Right lung (tissue), 10 donors: ENCODE measurements around the gene YBX3. TPM values are rescaled to one million over a fixed set of nuclear protein-coding genes. Genes with fewer than 3 reads are reported as not detected.
A peak's percentile ranks its signal among the peaks of the same experiment; 100 is the strongest.
"Not testable (repeated sequence)": the region's sequence is repeated elsewhere in the genome, so short reads cannot be mapped to it uniquely, and the experiment has no call there.

Experiments used
- DNase-seq, 2 donors: peaks; one replicate each; pipeline ENCODE4 v3.0.0-alpha.2; 2013
- long read RNA-seq, 8 donors: transcript quantifications; one replicate each; lab custom pipeline, GENCODE V29; 2026
- polyA plus RNA-seq, 5 donors: library from polyadenylated mRNA; unstranded; fragments of 120-200 nt; gene quantifications; one replicate each; pipeline versions ENCODE4 v1.2.1 to v1.2.3, GENCODE V29; 2013; ENCODE audit warnings: inconsistent platforms in 1 of 5, low replicate concordance in 1 of 5; ENCODE audit not compliant: insufficient read length in 5 of 5, insufficient read depth in 1 of 5

The YBX3 gene
- polyA plus RNA-seq: 100 to 1,000 TPM; 123 to 182 (median 145) TPM
- long read RNA-seq, donor 1, transcript YBX3-201 (10 exons, 1,796 nt): minor isoform, 16 of 81 reads
- long read RNA-seq, donor 1, transcript YBX3-206 (4 exons, 840 nt): minor isoform, 5 of 81 reads
- long read RNA-seq, donor 1, transcript YBX3-202 (9 exons, 1,708 nt): major isoform, 18 of 81 reads
- long read RNA-seq, donor 1, partial matches to known transcripts: 38 of 81 reads
- long read RNA-seq, donor 1, other reads (novel, unspliced or antisense): 0 of 81 reads
- long read RNA-seq, donor 2, transcript YBX3-201 (10 exons, 1,796 nt): major isoform, 13 of 18 reads
- long read RNA-seq, donor 2, partial matches to known transcripts: 0 of 18 reads
- long read RNA-seq, donor 2, other reads (novel, unspliced or antisense): 0 of 18 reads
- long read RNA-seq, donor 3, transcript YBX3-201 (10 exons, 1,796 nt): major isoform, 9 of 46 reads
- long read RNA-seq, donor 3, partial matches to known transcripts: 27 of 46 reads
- long read RNA-seq, donor 3, other reads (novel, unspliced or antisense): 0 of 46 reads
- long read RNA-seq, donor 4, transcript YBX3-201 (10 exons, 1,796 nt): major isoform, 11 of 46 reads
- long read RNA-seq, donor 4, transcript YBX3-202 (9 exons, 1,708 nt): minor isoform, 5 of 46 reads
- long read RNA-seq, donor 4, partial matches to known transcripts: 26 of 46 reads
- long read RNA-seq, donor 4, other reads (novel, unspliced or antisense): 0 of 46 reads
- long read RNA-seq, donor 5, transcript YBX3-201 (10 exons, 1,796 nt): major isoform, 20 of 54 reads
- long read RNA-seq, donor 5, transcript YBX3-202 (9 exons, 1,708 nt): minor isoform, 7 of 54 reads
- long read RNA-seq, donor 5, partial matches to known transcripts: 21 of 54 reads
- long read RNA-seq, donor 5, other reads (novel, unspliced or antisense): 0 of 54 reads
- long read RNA-seq, donor 6, transcript YBX3-206 (4 exons, 840 nt): minor isoform, 5 of 49 reads
- long read RNA-seq, donor 6, transcript YBX3-201 (10 exons, 1,796 nt): major isoform, 15 of 49 reads
- long read RNA-seq, donor 6, transcript YBX3-202 (9 exons, 1,708 nt): minor isoform, 11 of 49 reads
- long read RNA-seq, donor 6, partial matches to known transcripts: 14 of 49 reads
- long read RNA-seq, donor 6, other reads (novel, unspliced or antisense): 0 of 49 reads
- long read RNA-seq, donor 7, transcript YBX3-202 (9 exons, 1,708 nt): minor isoform, 7 of 41 reads
- long read RNA-seq, donor 7, transcript YBX3-201 (10 exons, 1,796 nt): major isoform, 11 of 41 reads
- long read RNA-seq, donor 7, partial matches to known transcripts: 19 of 41 reads
- long read RNA-seq, donor 7, other reads (novel, unspliced or antisense): 0 of 41 reads
- long read RNA-seq, donor 8, transcript YBX3-201 (10 exons, 1,796 nt): major isoform, 6 of 11 reads
- long read RNA-seq, donor 8, partial matches to known transcripts: 0 of 11 reads
- long read RNA-seq, donor 8, other reads (novel, unspliced or antisense): 0 of 11 reads

DNA sequence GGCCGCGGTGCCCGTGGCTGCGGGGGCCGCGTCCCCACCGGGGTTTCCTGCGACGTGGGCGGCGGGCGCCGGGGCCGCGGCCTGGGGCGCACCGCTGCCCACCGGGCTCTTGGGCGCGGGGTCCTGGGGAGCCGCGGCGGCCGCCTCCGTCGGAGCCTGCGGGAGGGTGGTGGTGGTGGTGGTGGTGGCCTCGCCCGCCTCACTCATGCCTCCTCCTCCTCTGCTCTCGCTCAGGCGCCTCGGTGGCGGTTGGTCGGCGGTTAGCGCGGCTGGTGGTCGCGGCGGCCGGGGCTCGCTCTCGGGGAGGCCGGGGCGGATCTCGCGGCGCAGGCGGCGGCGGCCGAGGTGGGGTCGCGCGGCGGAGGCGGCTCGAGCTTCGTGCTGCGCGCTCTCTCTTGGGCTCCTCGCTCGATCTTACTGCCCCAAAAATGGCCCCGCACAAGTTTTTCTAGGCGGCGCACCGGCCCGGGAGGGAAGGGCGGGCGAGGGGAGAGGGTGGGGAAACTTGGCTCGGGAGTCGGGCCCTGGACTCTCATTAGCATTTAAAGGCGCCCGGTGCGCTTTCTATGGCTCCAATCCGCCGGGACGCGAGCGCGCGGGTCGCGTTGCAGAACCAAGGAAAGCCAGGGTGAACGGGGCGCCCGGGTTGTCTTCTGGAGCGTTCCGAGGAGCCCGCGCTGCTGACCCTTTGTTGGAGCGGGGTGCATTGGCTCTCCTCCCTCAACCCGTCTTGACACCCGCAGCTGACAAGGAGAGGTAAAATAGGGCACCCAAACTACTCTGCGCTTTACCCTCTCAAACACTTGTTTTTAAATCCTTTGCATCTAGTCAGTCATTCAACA, at the start of gene YBX3:
Gene YBX3 (minus strand): TSS at position 419 of the 842 bp plus-strand sequence. CDS start 212 bp downstream, at position 207.
- DNase-seq: peak; percentile 76 to 77

DNA sequence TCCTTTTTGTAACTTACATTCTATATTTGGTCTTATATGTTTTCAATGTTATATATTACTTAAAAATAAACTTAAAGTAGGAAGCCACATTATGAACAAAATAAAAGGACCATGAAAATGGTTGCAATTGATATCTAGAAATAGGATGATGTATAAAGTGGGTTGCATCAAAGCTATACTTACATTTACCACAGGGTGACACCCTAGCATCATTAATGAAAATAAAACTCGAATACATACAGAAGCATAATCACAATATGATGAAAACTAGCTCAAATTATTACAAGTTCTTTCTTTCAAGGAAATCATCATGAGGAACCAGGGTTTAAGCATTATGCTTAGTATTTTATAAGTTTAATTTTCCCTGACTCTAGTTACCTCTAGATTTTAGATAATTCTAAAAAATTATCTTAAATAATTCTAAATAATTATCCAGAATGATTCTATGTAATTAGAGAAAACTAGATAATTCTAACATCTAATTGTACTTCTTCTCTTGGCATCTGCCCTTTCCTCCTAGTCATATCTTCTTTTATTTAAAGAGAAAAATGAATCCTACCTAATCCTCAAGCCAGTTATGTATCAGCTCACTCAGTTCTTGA, 48.1 kb upstream of the YBX3 start:
- DNase-seq: peak; percentile 23 to 25

DNA sequence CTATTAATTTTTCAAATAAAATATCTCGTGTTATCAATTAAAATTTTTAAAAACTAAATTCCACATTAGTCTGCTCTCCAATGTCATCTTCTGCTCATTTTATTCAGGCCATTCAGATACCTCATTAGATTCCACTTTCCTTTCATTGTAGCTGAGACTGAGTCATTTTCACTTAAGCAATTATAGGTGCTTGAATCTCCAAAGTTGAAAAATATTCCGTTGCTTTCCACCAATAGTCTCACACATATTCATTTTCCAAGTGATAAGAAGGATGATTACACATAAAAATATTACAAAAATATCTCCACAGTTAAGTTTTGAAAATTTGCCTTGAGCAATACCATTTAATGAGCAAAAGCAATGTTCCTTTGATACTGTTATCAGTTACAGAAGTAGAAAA, 36.5 kb upstream of the YBX3 start:
- DNase-seq: no peak

DNA sequence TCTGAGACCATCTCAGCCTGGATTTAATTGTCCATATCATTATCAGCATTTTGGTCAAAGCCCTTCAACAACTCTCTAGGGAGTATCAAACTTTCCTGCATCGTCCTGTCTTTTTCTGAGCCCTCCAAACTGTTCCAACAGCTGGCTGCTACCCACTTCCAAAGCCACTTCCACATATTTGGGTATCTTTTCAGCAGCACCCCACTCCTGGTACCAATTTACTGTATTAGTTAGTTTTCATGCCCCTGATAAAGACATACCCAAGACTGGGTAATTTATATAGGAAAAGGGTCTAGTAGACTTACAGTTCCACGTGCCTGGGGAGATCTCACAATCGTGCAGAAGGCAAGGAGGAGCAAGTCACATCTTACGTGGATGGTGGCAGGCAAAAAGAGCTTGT, 33.1 kb upstream of the YBX3 start:
- no peak for DNase-seq

DNA sequence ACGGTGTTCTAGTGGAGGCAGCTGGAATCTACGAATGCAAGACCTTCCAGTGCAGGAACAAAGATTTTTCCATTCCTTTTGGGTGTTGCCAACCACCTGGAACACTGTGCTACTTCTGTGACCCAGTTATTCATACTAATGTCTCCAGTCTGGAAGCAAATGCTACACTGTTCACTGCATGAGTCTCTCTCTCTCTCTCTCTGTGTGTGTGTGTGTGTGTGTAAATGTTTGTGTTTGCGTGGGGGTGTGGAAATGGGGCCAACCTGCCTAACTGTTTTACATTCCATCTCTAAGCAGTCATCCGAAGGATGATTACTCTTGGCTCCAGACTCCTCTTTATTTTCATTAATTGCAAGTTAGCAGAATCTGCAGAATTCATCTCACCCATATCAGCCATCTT, 29.9 kb upstream of the YBX3 start:
- no peak for DNase-seq

DNA sequence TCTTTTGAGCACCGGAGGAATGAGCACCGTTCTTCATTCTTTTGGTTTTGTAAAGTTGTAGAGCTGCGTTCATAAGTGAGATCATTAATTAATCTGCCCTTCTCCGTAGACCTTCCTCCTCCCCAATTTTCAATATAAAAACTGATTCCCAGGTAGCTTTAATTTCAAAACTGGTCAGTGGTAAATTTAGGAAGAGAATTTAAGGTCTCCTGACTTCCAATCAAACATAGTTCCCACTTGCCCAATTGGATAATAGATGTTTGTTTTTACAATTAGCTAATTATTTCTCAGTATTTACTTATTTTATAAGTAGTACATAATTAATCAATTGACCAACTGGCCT, 27.2 kb upstream of the YBX3 start:
- DNase-seq: no peak

DNA sequence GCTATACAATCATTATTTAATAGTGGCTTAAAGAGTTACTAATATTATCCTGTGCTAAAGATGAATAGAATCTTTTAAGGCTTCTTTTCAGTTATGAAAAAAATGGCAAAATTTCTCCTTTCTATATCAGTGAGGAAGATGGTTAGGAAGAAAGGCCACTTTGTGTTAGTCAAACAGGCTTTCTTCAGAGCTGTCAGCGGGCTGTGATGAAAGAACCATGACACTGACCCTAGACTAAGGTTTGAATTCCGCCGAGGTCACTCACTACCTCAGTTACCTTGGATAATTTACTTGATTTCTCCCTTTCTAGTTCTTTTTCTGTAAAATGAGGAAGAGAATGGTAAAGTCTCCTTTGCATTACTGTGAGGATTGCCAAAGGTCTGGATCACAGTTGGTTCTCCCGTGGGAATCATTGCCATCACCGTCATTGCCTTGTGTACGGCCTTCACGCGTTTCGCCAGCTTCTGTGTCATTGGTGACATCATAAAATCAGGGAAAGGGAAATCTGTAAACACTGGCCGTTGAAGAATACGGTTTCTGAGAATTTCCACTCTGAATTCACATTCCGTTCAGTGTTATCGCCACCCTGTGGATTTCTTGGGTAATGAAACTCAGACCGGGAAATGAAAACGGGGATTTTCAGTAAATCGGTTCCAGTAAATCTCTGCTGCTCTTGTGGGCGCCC, 26.7 kb upstream of the YBX3 start:
- DNase-seq: peak; percentile 75 to 83

DNA sequence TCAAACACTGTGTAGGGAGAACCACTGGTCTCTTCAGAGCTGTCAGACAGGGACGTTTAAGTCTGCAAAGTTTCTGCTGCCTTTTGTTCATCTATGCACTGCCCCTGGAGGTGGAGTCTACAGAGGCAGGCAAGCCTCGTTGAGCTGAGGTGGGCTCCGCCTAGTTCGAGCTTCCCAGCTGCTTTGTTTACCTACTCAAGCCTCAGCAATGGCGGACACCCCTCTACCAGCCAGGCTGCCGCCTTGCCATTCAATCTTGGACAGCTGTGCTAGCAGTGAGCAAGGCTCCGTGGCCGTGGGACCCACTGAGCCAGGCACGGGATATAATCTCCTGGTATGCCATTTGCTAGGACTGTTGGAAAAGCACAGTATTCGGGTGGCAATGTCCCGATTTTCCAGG, 24.6 kb upstream of the YBX3 start:
- no peak for DNase-seq

DNA sequence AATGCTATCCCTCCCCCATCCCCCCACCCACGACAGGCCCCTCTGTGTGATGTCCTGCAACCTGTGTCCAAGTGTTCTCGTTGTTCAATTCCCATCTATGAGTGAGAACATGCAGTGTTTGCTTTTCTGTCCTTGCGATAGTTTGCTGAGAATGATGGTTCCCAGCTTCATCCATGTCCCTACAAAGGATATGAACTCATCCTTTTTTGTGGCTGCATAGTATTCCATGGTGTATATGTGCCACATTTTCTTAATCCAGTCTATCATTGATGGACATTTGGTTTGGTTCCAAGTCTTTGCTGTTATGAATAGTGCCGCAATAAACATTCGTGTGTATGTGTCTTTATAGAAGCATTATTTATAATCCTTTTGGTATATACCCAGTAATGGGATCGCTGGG, 20.3 kb upstream of the YBX3 start:
- DNase-seq: not testable (repeated sequence)

DNA sequence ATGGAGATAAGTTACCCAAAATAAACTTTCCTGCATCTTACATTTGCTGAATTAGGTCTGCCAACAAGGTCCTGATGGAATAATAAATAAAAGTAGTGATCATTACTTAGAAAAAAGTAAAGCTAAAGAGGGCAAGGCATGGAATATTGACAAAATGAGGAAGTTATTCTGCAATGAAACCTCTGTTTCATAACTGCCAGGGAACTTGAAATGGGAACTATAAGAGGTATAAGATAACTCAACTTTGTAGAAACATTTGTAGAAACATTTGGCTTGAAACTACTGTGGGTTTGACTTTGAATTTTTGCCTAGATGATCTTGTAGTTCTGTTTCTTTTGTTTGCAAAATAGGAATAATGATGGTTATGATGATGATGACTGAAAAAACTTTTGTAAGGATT, 18.7 kb upstream of the YBX3 start:
- DNase-seq: no peak

DNA sequence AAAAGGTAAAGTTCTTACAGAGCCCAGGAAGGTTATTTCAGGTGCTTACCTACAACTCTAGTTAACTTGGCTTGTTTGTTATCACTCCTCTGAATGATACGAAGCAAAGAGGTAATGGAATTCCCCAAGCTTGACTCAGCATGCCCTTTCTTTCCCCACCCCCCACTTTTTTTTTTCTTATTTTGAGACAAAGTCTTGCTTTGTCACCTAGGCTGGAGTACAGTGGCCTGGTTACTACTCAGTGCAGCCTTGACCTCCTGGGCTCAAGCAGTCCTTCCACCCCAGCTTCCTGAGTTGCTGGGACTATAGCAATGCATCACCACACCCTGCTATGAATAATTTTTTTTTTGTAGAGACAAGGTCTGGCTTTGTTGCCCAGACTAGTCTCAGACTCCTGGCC, 17.1 kb upstream of the YBX3 start:
- no peak for DNase-seq

DNA sequence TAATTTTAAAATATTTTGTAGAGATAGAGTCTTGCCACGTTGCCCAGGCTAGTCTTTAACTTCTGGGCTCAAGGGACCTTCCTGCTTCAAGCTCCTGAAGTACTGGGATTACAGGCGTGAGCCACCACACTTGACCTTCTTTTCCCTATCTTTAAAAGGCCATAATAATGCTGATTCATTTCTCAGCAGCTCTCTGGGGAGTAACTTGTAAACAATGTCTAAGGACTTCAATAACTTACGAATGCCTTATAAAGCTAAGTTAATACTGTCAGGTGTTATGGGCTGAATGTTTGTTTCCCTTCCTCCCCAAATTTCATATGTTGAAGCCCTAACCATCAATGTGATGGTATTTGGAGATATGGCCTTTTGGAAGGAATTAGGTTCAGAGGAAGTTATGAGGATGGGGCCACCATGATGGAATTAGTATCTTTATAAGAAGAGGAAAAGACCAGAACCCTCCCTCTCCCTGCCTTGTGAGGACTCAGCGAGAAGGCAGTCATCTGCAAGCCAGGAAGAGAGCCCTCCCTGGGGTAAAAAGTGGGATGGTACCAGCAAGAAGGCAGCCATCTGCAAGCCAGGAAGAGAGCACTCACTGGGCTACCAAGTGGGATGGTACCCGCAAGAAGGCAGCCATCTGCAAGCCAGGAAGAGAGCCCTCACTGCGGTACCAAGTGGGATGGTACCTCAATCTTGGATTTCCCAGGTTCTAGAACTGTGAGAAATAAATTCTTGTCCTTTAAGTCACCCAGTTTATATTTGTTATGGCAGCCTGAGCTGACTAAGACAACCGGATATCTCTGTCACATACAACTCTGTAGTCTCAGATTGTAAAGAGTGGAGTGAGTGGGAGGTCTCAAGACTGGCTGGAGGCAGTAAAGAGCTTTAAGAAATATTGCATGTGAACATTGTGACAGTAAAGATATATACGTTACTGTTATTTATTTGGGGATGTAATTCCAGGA, 16.3 kb upstream of the YBX3 start:
- DNase-seq: no peak

DNA sequence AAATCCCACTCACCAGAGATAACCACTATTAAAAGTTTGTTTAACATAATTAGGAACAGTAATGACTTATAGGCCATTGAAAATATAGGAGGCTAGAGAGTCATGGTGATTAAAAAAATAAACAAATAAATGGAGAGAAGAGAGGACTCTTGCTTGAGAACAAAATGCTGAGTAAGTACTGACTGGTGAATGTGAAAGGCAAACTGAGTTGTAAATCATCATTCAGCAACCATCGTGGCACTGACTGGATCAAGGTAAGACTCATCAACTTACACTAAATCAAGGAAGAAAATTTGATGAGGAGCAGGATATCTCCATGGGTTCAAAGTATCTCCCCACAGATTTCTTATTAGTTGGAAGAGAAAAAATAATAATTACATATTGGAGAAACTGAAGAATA, 14.1 kb upstream of the YBX3 start:
- DNase-seq: no peak

DNA sequence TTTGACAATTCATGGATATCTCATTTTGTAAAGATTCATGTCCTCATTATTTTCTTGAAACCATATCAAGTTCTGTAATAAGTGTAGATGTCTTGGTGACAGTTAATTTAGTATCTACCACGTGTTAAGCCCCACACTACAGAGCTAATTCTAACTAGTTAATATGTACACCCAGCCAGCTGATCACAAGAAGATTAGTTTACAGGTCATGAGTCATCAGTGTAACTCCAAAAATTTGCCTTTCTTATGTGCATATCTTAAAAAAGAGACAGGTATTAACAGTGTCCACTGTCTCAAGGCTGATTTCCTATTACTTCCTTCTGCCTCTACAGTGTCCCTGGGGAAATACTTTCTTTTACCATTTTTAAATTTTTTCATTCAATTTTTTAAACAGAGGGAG, 13.3 kb upstream of the YBX3 start:
- no peak for DNase-seq

DNA sequence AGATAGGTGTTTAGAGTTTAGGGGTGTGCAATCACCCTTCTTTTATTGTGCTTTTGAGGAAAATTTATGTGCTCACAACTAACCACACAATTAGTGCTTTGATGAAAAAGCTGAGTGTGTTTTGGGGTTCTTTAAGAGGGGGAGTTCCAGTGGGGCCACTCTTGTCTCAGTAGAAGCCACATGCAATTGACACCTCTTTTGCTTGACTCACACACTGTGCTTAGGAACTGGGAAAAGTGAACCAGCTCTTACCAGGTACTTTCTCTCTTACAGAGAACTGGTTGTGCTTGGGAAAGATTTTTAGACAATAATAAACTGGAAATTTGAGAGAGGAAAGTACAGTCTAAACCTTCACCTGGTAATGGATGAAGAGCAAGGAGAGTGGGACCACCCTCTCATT, 12.3 kb upstream of the YBX3 start:
- no peak for DNase-seq

DNA sequence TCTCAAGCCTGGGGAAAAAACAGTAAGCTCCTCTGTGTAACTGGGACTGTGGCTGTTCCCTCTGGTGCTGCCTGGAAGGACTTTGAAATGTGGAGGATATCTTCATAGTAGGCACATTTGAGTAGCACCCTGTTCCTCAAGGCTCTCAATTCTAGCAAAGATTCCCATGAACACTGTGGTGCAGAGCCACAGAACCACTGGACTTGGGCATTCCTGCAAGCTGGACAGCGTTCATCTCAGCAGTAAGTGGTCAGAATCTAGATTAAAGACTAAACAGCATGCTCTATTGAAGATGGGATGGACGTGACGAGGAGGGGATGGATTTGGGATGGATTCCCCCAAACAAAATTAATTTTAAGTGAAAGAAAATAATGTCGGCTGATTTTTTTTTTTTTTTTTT, 9.4 kb upstream of the YBX3 start:
- DNase-seq: no peak

DNA sequence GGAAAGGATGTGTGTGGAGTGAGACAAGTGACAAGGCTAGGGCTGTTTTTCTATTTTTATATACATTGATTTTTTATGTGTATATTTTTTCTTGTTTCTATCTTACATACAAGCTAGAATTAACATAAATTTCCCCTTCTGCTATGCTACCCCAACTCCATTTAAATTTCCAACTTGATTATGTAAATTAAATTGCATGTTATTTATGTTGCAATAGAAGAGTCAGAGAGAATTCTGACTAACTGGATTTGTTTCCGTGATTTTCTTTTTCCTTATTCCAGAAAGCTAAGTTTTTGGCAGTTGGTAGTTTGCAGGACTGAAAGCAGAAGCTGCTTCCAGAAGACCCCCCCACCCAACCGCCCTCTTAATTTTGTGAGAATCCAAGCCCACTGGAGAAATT, 8.9 kb upstream of the YBX3 start:
- no peak for DNase-seq

DNA sequence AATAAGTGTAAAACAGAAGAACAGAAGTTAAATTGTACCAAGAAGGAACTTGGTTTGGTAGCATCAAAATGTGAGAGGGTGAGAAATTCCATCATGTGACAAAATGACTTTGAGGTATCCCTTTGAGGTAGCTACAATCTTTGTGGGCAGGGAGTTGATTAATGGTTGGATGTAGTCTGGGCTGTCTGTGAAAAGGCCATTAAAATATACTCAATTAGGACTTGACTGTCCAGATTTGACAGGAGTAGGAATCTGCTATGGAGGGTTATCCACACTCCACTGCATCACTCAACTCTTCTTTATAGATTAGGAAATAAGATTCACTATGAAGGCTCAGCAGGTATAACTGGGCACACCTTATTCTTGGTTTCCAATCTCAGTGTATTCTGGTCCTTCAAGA, 7.4 kb upstream of the YBX3 start:
- DNase-seq: no peak
